ENCODE measurements around the gene GALE. TPM values are rescaled to one million over a fixed set of nuclear protein-coding genes. Genes with fewer than 3 reads are reported as not detected.
A peak's percentile ranks its signal among the peaks of the same experiment; 100 is the strongest.
"Not testable (repeated sequence)": the region's sequence is repeated elsewhere in the genome, so short reads cannot be mapped to it uniquely, and the experiment has no call there.

The GALE gene
- polyA plus RNA-seq, 3 donors, result 17.6 to 21.9 (median 18.0) TPM

- Histone ChIP-seq H3K4me2 (replicated peaks; ENCODE audit: extremely low read depth, low read length, poor library complexity, severe bottlenecking) (no peak overlapping the region), H4K20me1 (ENCODE audit: insufficient read depth, low read length) (peaks cover 10% of the 10 kb centered on the region), H3K27me3 (ENCODE audit: control insufficient read depth in 2 of 2, insufficient read depth in 2 of 2, low read length in 2 of 2) (no peaks in the 10 kb centered on the region), H3K79me2 (ENCODE audit: insufficient read depth, low read length) (peaks cover 31% of the 10 kb centered on the region), H3K36me3 (replicated peaks in 1 of 2; ENCODE audit: control insufficient read depth in 1 of 2, insufficient read depth in 2 of 2, low read length in 2 of 2) (peaks cover 38 to 56% of the 10 kb centered on the region in 2 donors), H3K4me3 (replicated peaks in 1 of 3; ENCODE audit: low read depth in 2 of 3, low read length in 3 of 3) (no peak overlapping the region), H3K27ac (ENCODE audit: low read depth in 1 of 2, low read length in 2 of 2) (no peak overlapping the region), H3K4me1 (ENCODE audit: control insufficient read depth in 1 of 2, insufficient read depth in 2 of 2, low read length in 2 of 2) (peaks cover 20 to 25% of the 10 kb centered on the region in 2 donors), H2AFZ (ENCODE audit: insufficient read depth, low read depth, low read length, poor library complexity, severe bottlenecking) (no peak overlapping the region), H3K9ac (ENCODE audit: insufficient read depth, low read length, poor library complexity, severe bottlenecking) (no peak overlapping the region), H3K9me3 (replicated peaks in 1 of 2; ENCODE audit: control insufficient read depth in 1 of 2, insufficient read depth in 1 of 2, low read length in 2 of 2) (no peaks in the 10 kb centered on the region)
- Mint-ChIP-seq H3K9me3 (peaks cover 0 to 3% (median 0%) of the 10 kb centered on the region in 7 donors), H3K36me3 (peaks cover 46 to 55% of the 10 kb centered on the region in 2 donors), H3K4me3 (no peak overlapping the region), H3K27me3 (ENCODE audit: low read depth in 3 of 3) (no peaks in the 10 kb centered on the region), H3K27ac (peak overlapping the region in 1 of 7 donors; percentile 12), H3K4me1 (peaks cover 22% of the 10 kb centered on the region)
- intact Hi-C loops (cut with micrococcal nuclease), result loop anchor here in 1 of 2 donors (5.0 kb wide), 1 partner anchor 80 kb away; the partner anchor contains the start of gene FUCA1
- 87% methylated on average over 2 of the region's 3 CpGs for WGBS (ENCODE audit: insufficient coverage)
- no peak for TF ChIP-seq CTCF (IDR thresholded peaks at IDR 0.05)
- DNase-seq, result no peak
Observed at GRCh38 chr1:23787701-23788100, 12.9 kb downstream of the GALE start.

GRCh38 chr1:23784846-23785245 is 15.7 kb downstream of the GALE start:
- H3K27ac ChIP-seq (ENCODE audit: low read depth in 1 of 2, low read length in 2 of 2), result no peak overlapping the region
- H3K27me3 ChIP-seq (ENCODE audit: control insufficient read depth in 2 of 2, insufficient read depth in 2 of 2, low read length in 2 of 2), result no peaks in the 10 kb centered on the region
- no peaks in the 10 kb centered on the region for H3K9me3 ChIP-seq (replicated peaks in 1 of 2; ENCODE audit: control insufficient read depth in 1 of 2, insufficient read depth in 1 of 2, low read length in 2 of 2)
- Mint-ChIP-seq H3K27me3 (ENCODE audit: low read depth in 3 of 3) (no peaks in the 10 kb centered on the region), H3K36me3 (peaks cover 56 to 71% of the 10 kb centered on the region in 2 donors), H3K4me1 (peaks cover 5% of the 10 kb centered on the region), H3K9me3 (no peaks in the 10 kb centered on the region), H3K27ac (peak overlapping the region in 2 of 7 donors; percentile 19 to 26), H3K4me3 (no peak overlapping the region)
- peaks cover 35% of the 10 kb centered on the region for H3K79me2 ChIP-seq (ENCODE audit: insufficient read depth, low read length)
- H3K36me3 ChIP-seq (replicated peaks in 1 of 2; ENCODE audit: control insufficient read depth in 1 of 2, insufficient read depth in 2 of 2, low read length in 2 of 2), result peaks cover 38 to 64% of the 10 kb centered on the region in 2 donors
- intact Hi-C loops (cut with micrococcal nuclease), result loop anchor here in 1 of 2 donors (5.0 kb wide), 1 partner anchor 82 kb away; the partner anchor contains the start of gene FUCA1
- no peak overlapping the region for H3K9ac ChIP-seq (ENCODE audit: insufficient read depth, low read length, poor library complexity, severe bottlenecking)
- H3K4me1 ChIP-seq (ENCODE audit: control insufficient read depth in 1 of 2, insufficient read depth in 2 of 2, low read length in 2 of 2), result peaks cover 2 to 6% of the 10 kb centered on the region in 2 donors
- no peak overlapping the region for H3K4me2 ChIP-seq (replicated peaks; ENCODE audit: extremely low read depth, low read length, poor library complexity, severe bottlenecking)
- H4K20me1 ChIP-seq (ENCODE audit: insufficient read depth, low read length), result no peaks in the 10 kb centered on the region
- DNase-seq, result no peak
- no peak overlapping the region for H2AFZ ChIP-seq (ENCODE audit: insufficient read depth, low read depth, low read length, poor library complexity, severe bottlenecking)
- H3K4me3 ChIP-seq (replicated peaks in 1 of 3; ENCODE audit: low read depth in 2 of 3, low read length in 3 of 3), result no peak overlapping the region
- TF ChIP-seq CTCF (IDR thresholded peaks at IDR 0.05), result no peak
- 100% methylated on average over 2 of the region's 4 CpGs for WGBS (ENCODE audit: insufficient coverage)

GRCh38 chr1:23783141-23783540 is 17.4 kb downstream of the GALE start:
- H3K9me3 ChIP-seq (replicated peaks in 1 of 2; ENCODE audit: control insufficient read depth in 1 of 2, insufficient read depth in 1 of 2, low read length in 2 of 2); H3K27me3 Mint-ChIP-seq (ENCODE audit: low read depth in 3 of 3); H3K9ac ChIP-seq (ENCODE audit: insufficient read depth, low read length, poor library complexity, severe bottlenecking); H2AFZ ChIP-seq (ENCODE audit: insufficient read depth, low read depth, low read length, poor library complexity, severe bottlenecking); H4K20me1 ChIP-seq (ENCODE audit: insufficient read depth, low read length); H3K27ac ChIP-seq (ENCODE audit: low read depth in 1 of 2, low read length in 2 of 2); H3K4me3 ChIP-seq (replicated peaks in 1 of 3; ENCODE audit: low read depth in 2 of 3, low read length in 3 of 3); H3K4me2 ChIP-seq (replicated peaks; ENCODE audit: extremely low read depth, low read length, poor library complexity, severe bottlenecking); H3K9me3 Mint-ChIP-seq; intact Hi-C loops (cut with micrococcal nuclease); DNase-seq; H3K4me3 Mint-ChIP-seq; H3K27me3 ChIP-seq (ENCODE audit: control insufficient read depth in 2 of 2, insufficient read depth in 2 of 2, low read length in 2 of 2); H3K27ac Mint-ChIP-seq: not testable (repeated sequence)
- Histone ChIP-seq H3K4me1 (ENCODE audit: control insufficient read depth in 1 of 2, insufficient read depth in 2 of 2, low read length in 2 of 2) (peaks cover 14 to 21% of the 10 kb centered on the region in 2 donors), H3K36me3 (replicated peaks in 1 of 2; ENCODE audit: control insufficient read depth in 1 of 2, insufficient read depth in 2 of 2, low read length in 2 of 2) (peaks cover 38 to 54% of the 10 kb centered on the region in 2 donors), H3K79me2 (ENCODE audit: insufficient read depth, low read length) (peaks cover 51% of the 10 kb centered on the region)
- WGBS (ENCODE audit: insufficient coverage), result 67% methylated on average over 3 of the region's 11 CpGs
- Mint-ChIP-seq H3K36me3 (peaks cover 51 to 64% of the 10 kb centered on the region in 2 donors), H3K4me1 (peaks cover 17% of the 10 kb centered on the region)
